NCI-H2029 (cell line): ENCODE measurements around the gene NT5M.
"Not testable (repeated sequence)": the region's sequence is repeated elsewhere in the genome, so short reads cannot be mapped to it uniquely, and the experiment has no call there.

Experiments used
- DNase-seq: peaks from one replicate; lab custom pipeline; 2025; lab: John Stamatoyannopoulos, UW

The NT5M gene

GRCh38 chr17:17377071-17377967 lies 74.1 kb downstream of the NT5M start:
- peak; percentile 78 for DNase-seq

DNA sequence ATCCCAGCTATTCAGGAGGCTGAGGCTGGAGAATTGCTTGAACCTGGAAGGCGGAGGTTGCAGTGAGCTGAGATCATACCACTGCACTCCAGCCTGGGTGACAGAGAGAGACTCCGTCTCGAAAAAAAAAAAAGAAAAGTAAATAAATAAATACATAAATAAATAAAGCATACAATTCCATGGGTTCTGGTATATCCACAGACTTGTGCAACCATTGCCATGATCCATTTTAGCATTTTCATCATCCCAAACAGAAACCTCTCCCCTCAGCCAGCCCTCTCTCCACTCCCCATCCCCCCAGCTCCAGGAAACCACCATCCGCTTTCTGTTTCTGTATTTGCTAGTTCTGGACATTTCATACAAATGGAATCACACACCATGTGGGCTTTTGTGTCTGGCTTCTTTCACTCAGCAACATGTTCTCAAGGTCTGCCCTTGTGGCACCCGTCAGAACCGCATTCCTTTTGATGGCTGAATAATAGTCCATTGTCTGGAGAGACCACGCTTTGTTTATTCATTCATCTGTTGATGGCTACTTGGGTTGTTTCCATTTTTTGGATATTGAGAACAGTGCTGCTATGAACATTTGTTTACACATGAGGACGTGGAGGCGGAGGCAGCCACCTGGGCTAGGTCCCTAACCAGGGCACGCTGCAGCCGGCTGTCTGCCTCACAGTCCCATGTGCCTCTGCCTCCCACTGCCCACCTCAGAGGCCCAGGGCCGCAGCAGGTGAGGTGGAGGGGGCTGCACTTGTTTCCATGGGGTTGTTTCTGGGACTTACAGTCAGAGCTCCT lies 76.2 kb downstream of the NT5M start:
- DNase-seq = no peak

DNA sequence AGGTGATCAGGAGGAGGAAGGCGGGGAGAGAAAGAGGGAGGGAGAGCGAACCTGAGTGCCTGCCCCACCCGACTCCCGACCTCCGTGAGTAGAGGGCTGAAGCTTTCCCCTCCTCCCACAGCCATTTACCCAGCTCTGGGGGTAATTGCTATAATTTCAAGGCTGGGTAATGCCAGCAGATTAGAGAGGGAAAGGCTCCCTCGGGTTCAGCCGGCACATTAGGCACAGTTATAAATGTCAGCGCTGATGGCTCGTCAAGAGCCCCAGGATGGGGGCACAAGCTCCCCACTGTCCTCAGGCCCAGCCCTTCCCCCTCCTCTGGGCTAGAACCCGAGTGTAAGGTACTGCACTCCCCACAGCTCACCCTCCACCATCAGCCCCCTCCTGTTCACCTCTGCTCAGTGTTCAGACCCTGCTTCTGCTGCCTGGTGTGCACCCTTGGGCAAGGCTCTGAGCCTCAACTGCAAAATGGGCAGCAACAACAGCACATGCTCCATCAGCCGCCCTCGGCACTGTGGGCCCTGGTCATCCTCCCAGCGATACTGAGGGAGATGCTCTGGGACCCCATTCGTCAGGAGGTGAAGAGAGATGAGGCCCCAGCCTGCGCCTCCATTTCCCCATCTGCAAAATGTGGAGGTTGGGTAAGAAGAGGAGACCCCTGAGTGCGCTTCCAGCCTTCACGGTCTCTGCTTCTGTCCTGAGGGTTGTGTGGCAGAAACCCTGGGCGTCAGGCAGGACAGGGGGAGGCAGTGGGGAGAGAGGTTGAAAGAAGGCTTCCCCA lies 77.2 kb downstream of the NT5M start:
- DNase-seq = no peak

GRCh38 chr17:17381446-17382064 lies 78.4 kb downstream of the NT5M start:
- no peak for DNase-seq

DNA sequence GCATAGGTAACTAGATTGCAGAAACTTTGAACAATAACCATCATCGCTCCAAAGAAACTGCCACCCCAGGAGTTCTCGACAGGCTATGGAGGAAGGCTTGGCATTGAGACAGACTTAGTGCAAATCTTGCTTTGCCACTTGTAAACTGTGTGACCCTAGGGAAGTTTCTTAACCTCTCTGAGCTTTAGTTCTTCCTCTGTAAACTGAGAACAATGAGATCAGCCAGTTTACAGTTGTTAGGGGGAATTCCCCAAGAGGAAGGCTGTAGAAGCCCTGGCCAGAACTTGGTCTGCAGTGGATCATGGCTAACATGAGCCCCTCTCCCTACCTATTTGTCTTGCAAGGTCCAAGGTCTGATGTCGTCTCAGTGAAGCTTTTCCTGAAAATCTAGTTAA lies 78.9 kb downstream of the NT5M start:
- no peak for DNase-seq

DNA sequence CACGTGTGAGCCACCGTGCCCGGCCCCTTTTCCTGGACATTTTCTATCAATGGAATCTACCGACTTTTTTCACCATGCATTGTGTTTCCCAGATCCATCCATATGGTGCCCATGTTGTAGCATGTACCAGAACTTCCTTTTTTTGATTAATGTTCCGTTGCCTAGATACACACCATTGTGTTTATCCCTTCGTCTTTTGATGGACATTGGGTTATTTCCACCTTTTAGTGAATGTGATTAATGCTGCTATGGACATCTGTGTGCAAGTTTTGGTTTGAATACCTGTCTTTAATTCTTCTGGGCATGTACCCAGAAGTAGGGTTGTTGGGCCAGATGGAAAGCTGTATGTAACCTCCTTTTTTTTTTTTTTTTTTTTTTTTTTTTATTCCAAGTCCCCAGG lies 79.8 kb downstream of the NT5M start:
- DNase-seq = no peak

- DNase-seq = not testable (repeated sequence)
Measured at GRCh38 chr17:17383431-17384290, 80.5 kb downstream of the NT5M start.

- DNase-seq = no peak
Measured at GRCh38 chr17:17384291-17384615, 81.1 kb downstream of the NT5M start.

DNA sequence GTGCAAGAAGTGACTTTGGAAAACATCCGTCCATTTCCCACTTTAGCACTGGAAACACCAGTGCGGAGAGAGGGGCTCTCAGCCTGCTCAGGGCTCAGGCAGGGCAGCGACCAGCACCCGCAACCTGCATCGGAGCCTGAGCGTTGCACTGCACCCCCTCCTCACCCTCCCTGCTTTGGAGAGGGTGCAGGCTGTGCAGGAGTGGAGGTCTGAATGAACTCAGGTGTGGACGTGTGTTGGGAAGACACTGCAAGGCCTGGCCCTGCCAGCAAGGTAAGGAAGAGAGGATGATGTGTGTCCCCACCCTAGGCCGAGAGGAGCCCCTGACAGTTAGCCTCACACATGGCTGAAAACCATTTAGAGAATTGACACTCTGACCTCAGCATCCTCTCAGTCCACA lies 81.8 kb downstream of the NT5M start:
- no peak for DNase-seq

GRCh38 chr17:17385491-17385890 lies 82.3 kb downstream of the NT5M start:
- no peak for DNase-seq

- DNase-seq = no peak
Measured at GRCh38 chr17:17386094-17386800, 83.1 kb downstream of the NT5M start.

GRCh38 chr17:17387017-17387497 lies 83.9 kb downstream of the NT5M start:
- peak; percentile 42 for DNase-seq

DNA sequence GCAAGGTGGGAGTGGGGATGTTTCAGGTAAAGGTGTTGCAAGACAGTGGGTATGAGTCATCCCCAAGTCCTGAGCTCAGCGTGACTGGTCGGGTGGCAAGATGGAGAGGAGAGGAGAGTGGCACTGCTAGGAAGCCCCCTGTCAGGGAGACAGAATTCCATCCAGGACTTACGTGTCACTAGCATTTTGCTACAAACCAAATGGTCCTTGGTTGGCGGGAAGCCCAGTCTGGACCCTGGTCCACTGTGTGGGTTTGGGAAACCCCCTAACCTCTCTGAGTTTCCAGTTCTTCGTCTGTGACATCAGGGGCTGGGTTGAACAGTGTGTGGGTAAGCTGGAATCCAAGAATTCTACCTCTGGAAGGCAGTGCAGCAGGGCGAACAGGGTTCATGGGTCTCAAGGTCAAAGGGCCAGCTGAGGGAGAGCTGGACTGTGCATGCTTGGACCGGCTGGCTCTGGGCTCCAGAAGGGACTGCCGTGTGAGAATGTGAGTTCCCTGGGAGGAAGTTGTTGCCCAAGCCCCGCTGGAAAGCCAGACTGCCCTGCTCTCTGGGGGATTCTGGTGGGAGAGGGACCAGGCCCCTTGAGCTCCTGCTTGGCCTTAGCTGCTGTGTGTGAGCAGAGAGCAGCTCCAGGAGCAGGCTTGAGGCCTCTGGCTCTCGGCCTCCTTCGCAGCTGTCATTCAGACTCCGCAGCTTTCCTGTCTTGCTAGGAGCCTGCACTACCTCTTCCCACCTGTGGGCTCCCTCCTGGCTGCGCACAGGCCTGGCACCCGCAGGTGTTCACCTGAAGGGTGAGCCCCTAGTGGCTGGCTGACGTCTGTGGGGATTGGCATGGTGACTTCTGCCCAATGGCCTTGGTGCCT lies 84.6 kb downstream of the NT5M start:
- DNase-seq = peak; percentile 53

- DNase-seq = no peak
Measured at GRCh38 chr17:17388657-17389496, 85.7 kb downstream of the NT5M start.

- no peak for DNase-seq
Measured at GRCh38 chr17:17391668-17392370, 88.6 kb downstream of the NT5M start.

- DNase-seq = no peak
Measured at GRCh38 chr17:17393976-17394375, 90.8 kb downstream of the NT5M start.

GRCh38 chr17:17394494-17394893 lies 91.3 kb downstream of the NT5M start:
- DNase-seq = no peak
